ENCODE data around the gene C19orf85.

DNA sequence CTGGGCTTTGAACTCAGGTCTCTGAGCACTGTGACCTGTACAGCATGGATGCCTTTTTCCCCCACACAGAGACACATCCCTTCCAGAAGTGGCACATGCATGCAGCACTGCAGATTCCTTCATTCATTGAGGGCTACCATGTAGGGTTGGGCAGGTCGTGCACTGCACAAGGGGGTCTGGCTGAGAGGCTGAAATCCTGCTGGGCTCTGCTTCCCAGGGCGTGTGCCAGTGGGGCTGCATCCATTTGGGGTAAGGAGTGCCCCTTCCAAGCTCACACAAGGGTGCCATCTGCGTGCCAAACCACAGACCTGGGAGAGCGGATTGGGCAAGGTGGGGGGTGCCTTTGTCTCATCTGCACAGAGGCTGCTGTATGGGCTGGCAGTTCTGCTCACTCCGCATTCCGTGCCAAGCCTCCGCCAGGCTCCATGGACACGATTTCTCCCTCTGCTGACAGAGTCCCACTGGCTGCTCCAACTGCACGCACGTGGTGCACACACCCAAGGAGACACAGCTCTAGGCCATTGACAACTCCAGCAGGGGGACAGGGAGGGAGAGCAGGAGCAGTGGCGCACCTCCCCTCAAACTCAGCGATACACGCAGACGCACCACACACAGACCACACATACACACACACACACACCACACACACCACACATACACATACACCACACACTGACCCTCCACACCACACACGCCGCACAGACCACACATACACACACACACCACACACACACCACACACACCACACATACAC, 17.0 kb downstream of the C19orf85 start:
- TF ChIP-seq EZH2 (IDR thresholded peaks at IDR 0.05; ENCODE audit: insufficient read depth, poor library complexity, severe bottlenecking) (no peak), EZH2phosphoT487 (IDR thresholded peaks at IDR 0.05; ENCODE audit: insufficient read depth, low read depth) (no peak)
